GM18526 (cell line): ENCODE measurements around the gene ADAMTS10.

ENCODE experiments used
- POLR2A ChIP-seq: IDR thresholded peaks from 3 replicates; pipeline ENCODE4 v1.6.1; 2011; ENCODE audit not compliant: insufficient read length; ENCODE audit errors: extremely low read depth

The ADAMTS10 gene

DNA sequence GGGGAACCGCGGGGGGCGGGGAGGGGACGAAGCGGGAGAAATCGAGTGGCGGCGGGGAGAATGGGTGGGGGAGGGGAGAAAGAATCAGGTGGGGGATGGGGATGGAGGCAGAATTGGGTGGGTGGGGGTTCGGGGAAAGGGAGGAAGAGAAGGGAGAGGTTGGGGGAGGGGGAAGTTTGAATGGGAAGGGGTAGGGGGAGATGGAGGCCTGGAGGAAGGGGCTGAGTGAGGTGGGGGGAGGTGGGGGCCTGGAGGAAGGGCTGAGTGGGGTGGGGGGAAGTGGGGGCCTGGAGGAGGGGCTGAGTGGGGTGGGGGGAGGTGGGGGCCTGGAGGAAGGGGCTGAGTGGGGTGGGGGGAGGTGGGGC, 403 bp upstream of the ADAMTS10 start:
- TF ChIP-seq POLR2A, result no peak

DNA sequence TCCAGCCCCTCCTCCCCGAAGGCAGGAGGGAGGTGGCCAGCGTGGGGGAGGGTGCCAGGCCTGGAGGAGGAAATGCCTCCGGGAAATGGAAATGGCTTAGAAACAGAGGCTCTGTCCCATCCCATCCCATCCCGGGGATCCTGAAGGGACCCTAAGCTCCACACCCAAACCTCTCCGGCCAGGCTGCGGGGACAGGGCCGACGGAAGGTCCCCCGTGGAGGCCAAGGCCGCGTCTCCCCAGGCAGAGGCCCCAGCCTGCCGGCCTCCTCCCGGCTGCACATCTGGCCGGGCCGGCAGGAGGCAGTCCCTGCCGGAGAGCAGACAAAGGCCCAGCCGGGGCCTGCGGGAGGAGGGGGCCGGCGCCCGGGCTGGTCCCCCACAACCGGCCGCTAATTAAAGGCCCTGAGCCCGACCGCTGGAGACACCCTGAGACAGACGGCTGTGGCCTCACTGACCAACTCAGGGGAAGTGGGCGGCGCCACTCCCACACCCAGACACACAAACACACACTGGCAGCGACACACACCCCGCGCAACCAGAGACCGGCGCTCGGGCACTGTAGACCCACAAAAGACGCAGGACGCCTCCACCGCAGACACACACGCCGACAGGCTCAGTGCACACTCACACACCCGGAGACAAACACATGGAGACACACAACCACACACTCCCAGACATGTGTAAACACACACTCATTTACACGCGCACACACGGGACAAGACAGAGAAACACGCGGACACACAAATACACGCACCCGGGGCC, 1.1 kb downstream of the ADAMTS10 start:
- no peak for TF ChIP-seq POLR2A

DNA sequence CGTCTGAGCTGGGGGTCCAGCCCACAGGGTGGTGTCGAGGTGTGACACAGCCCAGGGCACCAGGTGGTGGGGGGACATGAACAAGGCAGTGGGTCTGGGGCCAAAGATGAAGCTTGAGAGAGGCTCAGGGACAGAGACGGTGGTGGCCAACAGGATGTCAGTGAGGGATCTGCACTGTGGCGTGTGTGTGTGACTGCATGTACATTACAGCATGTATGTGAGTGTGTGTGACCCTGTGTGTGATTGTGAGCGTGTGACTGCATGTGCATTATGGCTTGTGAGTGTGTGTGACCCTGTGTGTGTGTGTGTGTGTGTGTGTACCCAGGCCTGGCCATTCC, 1.6 kb downstream of the ADAMTS10 start:
- TF ChIP-seq POLR2A, result no peak

DNA sequence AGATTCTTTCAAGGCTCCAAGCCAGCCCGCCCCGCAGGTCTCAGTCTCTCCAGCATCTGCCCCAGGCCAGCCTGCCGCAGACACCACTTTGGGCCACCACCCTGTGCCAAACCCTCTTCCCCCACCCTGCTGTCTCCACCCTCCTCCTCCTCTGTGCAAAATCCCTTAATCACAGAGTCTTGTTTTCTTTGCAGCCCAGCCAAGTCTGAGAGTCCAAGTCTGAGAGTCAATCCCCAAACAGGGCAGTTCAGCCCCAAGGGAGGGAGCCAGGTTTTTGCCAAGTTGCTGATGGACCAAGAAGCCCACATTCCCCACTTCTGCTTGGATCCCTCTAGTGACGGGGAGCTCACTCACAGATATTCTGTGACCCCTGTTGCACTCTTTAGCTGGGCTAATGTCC, 3.1 kb downstream of the ADAMTS10 start:
- no peak for TF ChIP-seq POLR2A

DNA sequence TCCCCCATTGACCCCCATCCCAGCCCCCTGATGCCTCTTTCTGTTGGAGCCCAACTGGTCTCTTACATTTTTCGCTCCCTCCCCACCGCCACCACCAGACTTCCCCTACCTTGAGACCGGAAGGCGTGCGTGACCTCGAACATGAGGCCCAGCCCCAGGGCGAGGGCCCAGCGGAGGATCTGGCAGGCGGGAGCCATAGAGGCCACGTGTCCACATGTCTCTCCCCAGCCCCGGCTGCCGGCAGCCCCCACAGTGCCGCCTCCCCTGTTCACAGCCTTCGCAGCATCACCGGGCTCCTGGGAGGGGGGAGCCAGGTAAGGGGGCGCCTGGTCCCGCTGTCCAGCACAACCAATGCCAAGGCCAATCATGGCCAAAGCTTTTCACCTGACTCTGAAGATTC, 5.0 kb downstream of the ADAMTS10 start:
- no peak for TF ChIP-seq POLR2A

DNA sequence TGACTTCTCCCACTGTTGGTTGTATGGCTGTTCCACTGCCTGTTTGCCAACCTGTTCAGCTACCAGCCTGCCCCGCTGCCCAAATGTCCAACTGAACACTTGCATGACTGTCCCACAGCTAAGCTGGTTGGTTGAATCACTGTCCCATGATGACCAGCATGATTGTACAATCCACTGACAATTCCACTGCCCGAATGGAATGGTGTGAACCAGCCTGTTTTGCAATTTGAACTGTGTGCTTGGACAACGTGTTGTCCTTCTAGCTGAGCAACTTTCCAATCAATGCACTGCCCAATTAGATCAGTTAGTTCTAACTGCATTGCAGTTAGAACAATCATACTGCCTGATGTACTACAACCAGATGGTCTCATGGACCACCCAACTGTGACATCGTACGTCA, 8.7 kb downstream of the ADAMTS10 start:
- no peak for TF ChIP-seq POLR2A

DNA sequence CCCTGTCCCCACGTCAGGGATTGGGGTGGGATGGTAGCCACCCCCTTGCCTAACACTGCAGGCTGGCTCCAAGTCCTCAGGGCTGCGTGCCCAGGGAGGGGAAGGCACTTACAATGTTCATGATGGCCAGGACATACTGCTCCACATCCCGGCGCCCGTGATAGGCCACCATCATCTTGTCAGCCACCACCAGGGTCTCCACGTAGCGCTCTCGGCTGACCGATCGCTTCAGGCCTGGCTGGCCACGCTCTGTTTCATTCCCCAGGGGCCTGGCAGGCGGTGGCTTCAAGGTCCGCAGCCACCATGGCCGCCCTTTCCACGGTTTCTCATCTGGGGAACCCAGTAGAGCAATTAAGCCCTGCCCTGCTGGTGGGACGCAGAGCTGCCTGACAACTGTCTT, 9.7 kb downstream of the ADAMTS10 start:
- TF ChIP-seq POLR2A, result no peak

DNA sequence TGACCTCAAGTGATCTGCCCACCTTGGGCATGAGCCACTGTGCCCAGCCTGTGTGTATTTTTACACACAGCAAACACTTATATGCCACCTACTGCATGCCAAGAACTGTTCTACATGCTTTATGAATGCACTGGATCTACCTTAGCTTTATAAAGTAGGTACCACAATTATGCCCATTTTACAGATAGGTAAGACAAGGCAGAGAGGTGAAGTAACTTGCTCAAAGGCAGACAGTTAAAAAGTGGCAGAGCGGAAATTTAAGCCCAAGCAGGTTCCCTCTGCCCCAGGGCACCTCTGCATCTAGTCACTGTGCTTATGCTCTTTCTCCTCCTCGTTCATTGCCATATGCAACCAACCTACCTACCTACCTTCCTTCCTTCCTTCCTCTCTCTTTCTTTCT, 10.5 kb downstream of the ADAMTS10 start:
- no peak for TF ChIP-seq POLR2A

DNA sequence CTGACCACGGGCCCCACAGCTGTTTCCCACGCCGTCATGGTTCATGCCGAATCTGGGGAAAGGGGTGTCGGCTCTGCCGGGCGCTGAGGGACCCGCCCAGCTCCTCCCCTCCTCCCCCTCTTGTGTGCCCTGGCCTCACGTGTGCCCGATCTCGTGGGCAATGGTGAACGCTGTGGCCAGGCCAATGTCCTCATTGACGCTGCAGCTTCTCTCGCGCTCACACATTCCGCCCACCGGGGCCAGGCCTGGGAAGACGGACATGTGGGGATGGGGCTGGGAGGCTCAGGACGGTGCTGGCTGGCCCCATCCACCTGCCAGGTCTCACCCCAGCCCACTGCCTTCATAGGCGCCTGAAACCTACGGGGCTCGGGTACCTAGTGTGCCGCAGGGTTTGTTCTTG, 14.3 kb downstream of the ADAMTS10 start:
- TF ChIP-seq POLR2A, result no peak

DNA sequence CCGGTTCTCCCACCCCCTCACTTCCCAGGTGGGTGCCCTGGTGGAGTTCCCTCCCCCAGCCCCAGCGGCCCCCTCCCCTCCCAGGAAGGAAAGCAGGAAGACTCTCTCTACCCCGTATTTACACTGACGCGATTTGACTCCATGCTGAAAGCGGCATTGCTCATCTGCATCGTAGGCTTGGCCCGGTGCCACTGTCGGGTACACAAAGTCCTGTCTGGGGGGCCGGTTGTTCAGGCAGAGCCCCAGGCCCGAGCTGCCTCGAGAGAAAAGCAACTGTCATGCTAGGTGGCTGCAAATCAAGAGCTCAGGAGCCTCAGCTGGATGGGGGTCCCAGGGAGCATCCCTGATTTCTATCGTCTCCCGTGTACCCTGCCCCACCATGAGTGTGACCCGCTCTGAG, 14.9 kb downstream of the ADAMTS10 start:
- no peak for TF ChIP-seq POLR2A

DNA sequence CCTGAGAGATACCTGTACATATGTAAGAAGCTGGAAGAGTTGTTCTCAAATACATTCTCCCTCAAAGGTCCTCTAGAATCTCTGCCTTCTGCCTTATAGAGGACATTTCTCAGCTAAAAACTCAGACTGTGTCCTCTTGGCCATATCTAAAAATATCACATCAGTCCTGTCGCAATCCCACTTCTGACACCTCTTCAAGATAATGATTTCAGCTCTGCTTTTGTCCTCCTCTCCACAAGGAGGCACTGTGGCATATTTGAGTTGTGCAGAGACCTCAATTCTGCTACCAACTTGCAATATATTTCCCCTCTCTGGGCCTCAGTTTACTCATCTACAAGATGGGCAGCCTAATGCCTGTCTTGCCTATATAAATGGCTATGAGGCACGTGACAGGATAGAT, 16.6 kb downstream of the ADAMTS10 start:
- no peak for TF ChIP-seq POLR2A

DNA sequence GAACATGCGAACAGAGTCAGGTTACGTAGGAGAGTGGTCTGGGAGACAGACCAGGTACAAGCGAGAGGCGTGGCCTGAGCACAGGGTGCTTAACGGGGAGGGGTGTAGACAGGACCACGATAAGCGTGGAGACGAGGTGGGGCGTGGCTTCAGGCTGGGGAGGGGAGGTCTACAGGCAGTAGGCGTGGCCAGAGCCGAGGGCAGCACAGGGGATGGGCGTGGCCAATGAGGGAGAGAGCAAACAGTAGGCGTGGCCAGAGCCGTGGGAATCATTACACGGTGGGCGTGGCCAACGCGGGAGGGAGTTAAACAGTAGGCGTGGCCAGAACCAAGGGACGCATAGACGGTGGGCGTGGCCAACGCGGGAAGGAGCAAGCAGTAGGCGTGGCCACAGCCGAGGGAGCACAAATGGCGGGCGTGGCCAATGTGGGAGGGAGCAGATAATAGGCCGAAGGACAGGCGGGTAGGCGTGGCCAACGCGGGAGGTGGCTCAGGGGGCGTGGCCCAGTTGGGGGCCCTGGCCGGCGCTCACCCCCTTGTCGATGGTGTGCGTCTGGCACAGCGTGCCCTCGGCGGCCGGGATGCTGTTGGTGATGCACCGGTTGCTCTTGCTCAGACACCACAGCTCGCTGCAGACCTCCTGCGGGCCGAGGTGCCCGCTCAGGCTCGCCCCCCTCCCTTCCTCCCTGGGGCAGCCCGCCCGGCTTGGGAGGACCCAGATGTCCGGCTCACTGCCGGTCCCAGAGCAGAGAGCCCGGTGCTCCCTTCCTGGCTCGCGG, 18.1 kb downstream of the ADAMTS10 start:
- TF ChIP-seq POLR2A, result no peak

DNA sequence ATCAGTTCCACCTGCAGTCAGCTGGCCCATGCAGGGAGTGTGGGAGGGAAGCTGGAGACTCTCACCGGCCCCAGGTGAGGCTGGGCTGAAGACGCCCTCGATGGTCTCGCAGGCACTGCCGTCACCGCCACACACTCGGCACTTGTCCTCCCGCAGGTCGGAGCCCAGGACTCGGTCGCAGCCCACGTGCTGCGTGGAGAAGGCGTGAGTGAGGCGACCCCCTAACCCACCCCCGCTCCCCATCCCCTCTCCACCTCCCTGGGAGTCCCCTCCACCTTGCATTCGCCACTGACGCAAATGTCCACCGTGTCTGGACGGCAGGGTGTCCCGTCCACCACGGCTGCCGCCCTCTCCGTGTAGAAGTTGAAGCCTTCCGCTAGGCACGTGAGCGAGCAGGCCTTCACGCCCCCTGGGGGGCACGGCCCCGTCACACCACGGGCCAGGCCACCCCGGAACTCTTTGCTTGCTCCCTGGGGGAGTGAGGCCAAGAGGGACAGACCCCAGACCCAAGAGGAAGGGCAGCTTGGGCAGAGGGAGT, 21.3 kb downstream of the ADAMTS10 start:
- no peak for TF ChIP-seq POLR2A

DNA sequence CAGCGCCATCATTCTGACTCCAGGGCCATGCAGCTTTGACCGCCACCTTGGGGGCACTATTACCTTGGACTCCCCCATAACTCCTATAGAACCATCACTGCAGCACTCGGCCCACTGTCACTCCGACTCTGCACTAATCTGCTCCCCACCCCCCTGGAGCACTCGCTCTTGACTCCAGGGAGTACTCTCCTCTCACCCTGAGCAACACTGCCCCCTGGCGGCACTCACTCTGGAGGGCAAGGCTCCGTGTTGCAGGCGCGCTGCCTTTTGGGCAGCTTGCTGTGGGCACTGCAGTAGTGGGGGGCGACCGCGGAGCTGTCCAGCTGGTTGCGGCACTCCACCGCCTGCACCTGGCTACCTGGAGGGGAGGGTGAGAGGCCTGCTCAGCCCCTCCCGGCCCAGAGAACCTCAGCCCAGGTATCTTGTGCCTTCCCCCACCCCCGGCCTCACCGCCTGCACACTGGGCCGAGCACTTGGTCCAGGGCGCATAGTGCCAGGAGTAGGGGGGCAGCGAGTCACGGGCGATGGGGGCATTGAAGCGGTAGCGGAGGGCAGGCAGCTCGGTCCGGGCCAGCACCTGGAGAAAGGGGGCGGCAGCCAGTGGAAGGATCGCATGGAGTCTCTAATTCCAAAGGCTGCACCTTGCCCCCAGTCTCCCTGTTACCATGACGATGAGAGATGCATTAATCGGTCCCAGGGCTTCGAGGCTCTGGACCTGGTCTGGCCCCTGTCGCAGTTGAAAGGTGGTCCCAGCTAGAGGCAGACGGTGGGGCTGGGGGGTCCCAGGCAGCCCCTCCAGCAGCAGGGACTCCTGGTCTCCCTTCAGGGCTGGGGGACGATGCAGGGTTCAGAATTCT, 24.4 kb downstream of the ADAMTS10 start:
- TF ChIP-seq POLR2A, result no peak
